A549 treated with dexamethasone at 1 μM for 4 hours (cell line): ENCODE measurements around the gene SLC2A6. TPM values are rescaled to one million over a fixed set of nuclear protein-coding genes. Genes with fewer than 3 reads are reported as not detected.

Experiments
- total RNA-seq: library from RNA; stranded (reverse); fragments of 200-300 nt; extraction: Qiagen RNA extraction; gene quantifications from 5 replicates; pipeline ENCODE4 v1.2.3, GENCODE V29; 2022

Gene SLC2A6
- total RNA-seq, result 12.7 to 20.1 TPM (median 17.2 TPM) in 5 replicates

GRCh38 chr9:133478851-133479711 lies at the start of gene SLC2A6:
Gene SLC2A6, minus strand, starts transcription at chr9:133479099. Its CDS starts 40 bp downstream, at chr9:133479059.

GRCh38 chr9:133524679-133525228 lies 45.9 kb upstream of the SLC2A6 start, which contains the start of gene MYMK:
Gene MYMK, minus strand, starts transcription at chr9:133524959. Its CDS starts 115 bp downstream, at chr9:133524844.

GRCh38 chr9:133459476-133460404 lies 19.2 kb downstream of the SLC2A6 start, which contains the start of gene CACFD1:
Gene CACFD1, plus strand, starts transcription at chr9:133459978. Its CDS starts 89 bp downstream, at chr9:133460067.

GRCh38 chr9:133421615-133422542 lies 57.0 kb downstream of the SLC2A6 start, which contains the start of gene ADAMTS13:
Gene ADAMTS13, plus strand, starts transcription at chr9:133422367. Its CDS starts 77 bp downstream, at chr9:133422444.

Other genes with a start within 250 kb of the SLC2A6 start
- not detected in 5 replicates for gene ABO, start 203.9 kb downstream of the SLC2A6 start, total RNA-seq
- gene SURF6, start 142.9 kb downstream of the SLC2A6 start, total RNA-seq, result 19.8 to 27.8 TPM (median 23.8 TPM) in 5 replicates
- gene MED22, start 131.0 kb downstream of the SLC2A6 start, total RNA-seq, result 19.2 to 29.6 TPM (median 29.4 TPM) in 5 replicates
- gene RPL7A, start 130.9 kb downstream of the SLC2A6 start, total RNA-seq, result 3,041 to 3,423 TPM (median 3,202 TPM) in 5 replicates
- 36.0 to 40.4 TPM (median 37.1 TPM) in 5 replicates for gene SURF1, start 122.6 kb downstream of the SLC2A6 start, total RNA-seq
- 40.8 to 52.9 TPM (median 47.3 TPM) in 5 replicates for gene SURF2, start 122.5 kb downstream of the SLC2A6 start, total RNA-seq
- 168 to 224 TPM (median 215 TPM) in 5 replicates for gene SURF4, start 103.0 kb downstream of the SLC2A6 start, total RNA-seq
- gene STKLD1, start 102.7 kb downstream of the SLC2A6 start, total RNA-seq, result 0.44 to 1.2 TPM (median 0.73 TPM) in 5 replicates
- gene REXO4, start 61.1 kb downstream of the SLC2A6 start, total RNA-seq, result 27.2 to 37.6 TPM (median 33.8 TPM) in 5 replicates
- gene ADAMTS13, start 56.7 kb downstream of the SLC2A6 start, total RNA-seq, result 0.30 to 0.49 TPM (median 0.40 TPM) in 5 replicates
- 2.5 to 5.0 TPM (median 4.2 TPM) in 5 replicates for gene CACFD1, start 19.1 kb downstream of the SLC2A6 start, total RNA-seq
- not detected in 5 replicates for gene MYMK, start 45.9 kb upstream of the SLC2A6 start, total RNA-seq
- gene ADAMTSL2, start 55.6 kb upstream of the SLC2A6 start, total RNA-seq, result not detected in 5 replicates
- not detected in 5 replicates for gene FAM163B, start 130.3 kb upstream of the SLC2A6 start, total RNA-seq
- gene DBH, start 157.3 kb upstream of the SLC2A6 start, total RNA-seq, result not detected in 5 replicates